ENCODE data around the gene CREG1.

The CREG1 gene

GRCh38 chr1:167592475-167592874 lies 38.9 kb upstream of the CREG1 start:
- in situ Hi-C loops (cut with HindIII; ENCODE audit: low sequenced_read_pairs): no loop called here
- TF ChIP-seq CTCF (IDR thresholded peaks at IDR 0.05; ENCODE audit: low read depth, low read length): no peak
- DNase-seq (ENCODE audit: low read depth, low spot score): no peak
- no peak overlapping the region for H3K4me3 ChIP-seq (ENCODE audit: low read depth, low read length)

GRCh38 chr1:167588361-167588760 lies 34.8 kb upstream of the CREG1 start:
- in situ Hi-C loops (cut with HindIII; ENCODE audit: low sequenced_read_pairs): no loop called here
- DNase-seq (ENCODE audit: low read depth, low spot score): no peak
- no peak for TF ChIP-seq CTCF (IDR thresholded peaks at IDR 0.05; ENCODE audit: low read depth, low read length)
- no peak overlapping the region for H3K4me3 ChIP-seq (ENCODE audit: low read depth, low read length)

- in situ Hi-C loops (cut with HindIII; ENCODE audit: low sequenced_read_pairs): no loop called here
- H3K4me3 ChIP-seq (ENCODE audit: low read depth, low read length): no peak overlapping the region
- TF ChIP-seq CTCF (IDR thresholded peaks at IDR 0.05; ENCODE audit: low read depth, low read length): no peak
- no peak for DNase-seq (ENCODE audit: low read depth, low spot score)
Observed at GRCh38 chr1:167587872-167588271, 34.3 kb upstream of the CREG1 start.

GRCh38 chr1:167587342-167587741 lies 33.8 kb upstream of the CREG1 start:
- in situ Hi-C loops (cut with HindIII; ENCODE audit: low sequenced_read_pairs): no loop called here
- no peak for TF ChIP-seq CTCF (IDR thresholded peaks at IDR 0.05; ENCODE audit: low read depth, low read length)
- DNase-seq (ENCODE audit: low read depth, low spot score): no peak
- no peak overlapping the region for H3K4me3 ChIP-seq (ENCODE audit: low read depth, low read length)

- no peak overlapping the region for H3K4me3 ChIP-seq (ENCODE audit: low read depth, low read length)
- DNase-seq (ENCODE audit: low read depth, low spot score): no peak
- TF ChIP-seq CTCF (IDR thresholded peaks at IDR 0.05; ENCODE audit: low read depth, low read length): no peak
- in situ Hi-C loops (cut with HindIII; ENCODE audit: low sequenced_read_pairs): no loop called here
Observed at GRCh38 chr1:167584581-167584980, 31.0 kb upstream of the CREG1 start.

- DNase-seq (ENCODE audit: low read depth, low spot score): no peak
- no peak for TF ChIP-seq CTCF (IDR thresholded peaks at IDR 0.05; ENCODE audit: low read depth, low read length)
- H3K4me3 ChIP-seq (ENCODE audit: low read depth, low read length): no peak overlapping the region
- in situ Hi-C loops (cut with HindIII; ENCODE audit: low sequenced_read_pairs): no loop called here
Observed at GRCh38 chr1:167582722-167583121, 29.2 kb upstream of the CREG1 start.

- in situ Hi-C loops (cut with HindIII; ENCODE audit: low sequenced_read_pairs): no loop called here
- TF ChIP-seq CTCF (IDR thresholded peaks at IDR 0.05; ENCODE audit: low read depth, low read length): no peak
- no peak overlapping the region for H3K4me3 ChIP-seq (ENCODE audit: low read depth, low read length)
- no peak for DNase-seq (ENCODE audit: low read depth, low spot score)
Observed at GRCh38 chr1:167582064-167582463, 28.5 kb upstream of the CREG1 start.

All from astrocyte of the spinal cord (primary cell).